Measurements from ENCODE around the gene CDCA8. TPM values are rescaled to one million over a fixed set of nuclear protein-coding genes. Genes with fewer than 3 reads are reported as not detected.
A peak's percentile ranks its signal among the peaks of the same experiment; 100 is the strongest.

CDCA8 gene
- total RNA-seq, 6 experiments from 2014 or later: 0.31 to 2.2 (median 0.76) TPM

GRCh38 chr1:37691497-37692077, 729 bp upstream of the CDCA8 start:
- Histone ChIP-seq H3K4me1 (peaks cover 0 to 24% (median 5%) of the 10 kb centered on the region in 4 donors), H3K27ac (peak overlapping the region; percentile 34 to 62 (median 54)), H3K9me3 (no peaks in the 10 kb centered on the region), H3K27me3 (no peaks in the 10 kb centered on the region), H3K36me3 (peaks cover 0 to 6% (median 0%) of the 10 kb centered on the region in 4 donors), H3K4me3 (peak overlapping the region; percentile 79 to 97 (median 85))
- 3% methylated on average over 12 of the region's 45 CpGs for WGBS (ENCODE audit: insufficient coverage, low coverage, low lambda C conversion rate, missing lambda C conversion rate)
- TF ChIP-seq POLR2A (IDR thresholded peaks at IDR 0.05): no peak
- TF ChIP-seq, protein P1, sequence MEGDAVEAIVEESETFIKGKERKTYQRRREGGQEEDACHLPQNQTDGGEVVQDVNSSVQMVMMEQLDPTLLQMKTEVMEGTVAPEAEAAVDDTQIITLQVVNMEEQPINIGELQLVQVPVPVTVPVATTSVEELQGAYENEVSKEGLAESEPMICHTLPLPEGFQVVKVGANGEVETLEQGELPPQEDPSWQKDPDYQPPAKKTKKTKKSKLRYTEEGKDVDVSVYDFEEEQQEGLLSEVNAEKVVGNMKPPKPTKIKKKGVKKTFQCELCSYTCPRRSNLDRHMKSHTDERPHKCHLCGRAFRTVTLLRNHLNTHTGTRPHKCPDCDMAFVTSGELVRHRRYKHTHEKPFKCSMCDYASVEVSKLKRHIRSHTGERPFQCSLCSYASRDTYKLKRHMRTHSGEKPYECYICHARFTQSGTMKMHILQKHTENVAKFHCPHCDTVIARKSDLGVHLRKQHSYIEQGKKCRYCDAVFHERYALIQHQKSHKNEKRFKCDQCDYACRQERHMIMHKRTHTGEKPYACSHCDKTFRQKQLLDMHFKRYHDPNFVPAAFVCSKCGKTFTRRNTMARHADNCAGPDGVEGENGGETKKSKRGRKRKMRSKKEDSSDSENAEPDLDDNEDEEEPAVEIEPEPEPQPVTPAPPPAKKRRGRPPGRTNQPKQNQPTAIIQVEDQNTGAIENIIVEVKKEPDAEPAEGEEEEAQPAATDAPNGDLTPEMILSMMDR (IDR thresholded peaks at IDR 0.05): peak in 1 of 4 donors; percentile 6
- DNase-seq (peak; percentile 60 to 68 (median 66)), ATAC-seq (peak; percentile 2 to 14 (median 10))
- intact Hi-C loops (cut with DNase I): no loop called here

DNA sequence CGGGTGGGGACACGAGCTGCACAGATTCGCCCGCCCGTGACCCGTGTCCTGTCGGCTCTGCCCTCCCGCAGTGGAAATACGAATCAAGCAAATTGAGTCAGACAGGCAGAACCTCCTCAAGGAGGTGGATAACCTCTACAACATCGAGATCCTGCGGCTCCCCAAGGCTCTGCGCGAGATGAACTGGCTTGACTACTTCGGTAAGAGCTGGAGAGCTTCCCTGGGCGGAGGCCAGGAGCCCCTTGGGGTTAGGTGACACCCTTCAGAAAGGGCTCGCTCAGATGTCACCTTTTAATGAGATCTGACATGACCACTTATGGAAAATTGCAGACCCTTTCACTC, 489 bp downstream of the CDCA8 start:
- Histone ChIP-seq H3K9me3 (no peaks in the 10 kb centered on the region), H3K36me3 (no peaks in the 10 kb centered on the region), H3K27ac (no peak overlapping the region), H3K4me1 (peaks cover 0 to 24% (median 5%) of the 10 kb centered on the region in 4 donors), H3K27me3 (no peaks in the 10 kb centered on the region), H3K4me3 (peak overlapping the region; percentile 79 to 97 (median 85))
- DNase-seq (peak in 1 of 3 donors; percentile 54), ATAC-seq (no peak)
- 3% methylated on average over 16 of the region's 16 CpGs for WGBS (ENCODE audit: insufficient coverage, low coverage, low lambda C conversion rate, missing lambda C conversion rate)
- intact Hi-C loops (cut with DNase I): no loop called here
- TF ChIP-seq, protein P1 (IDR thresholded peaks at IDR 0.05): no peak
- TF ChIP-seq POLR2A (IDR thresholded peaks at IDR 0.05): no peak

GRCh38 chr1:37697090-37697489, 4.8 kb downstream of the CDCA8 start:
- Histone ChIP-seq H3K4me3 (no peak overlapping the region), H3K9me3 (no peaks in the 10 kb centered on the region), H3K36me3 (no peaks in the 10 kb centered on the region), H3K27me3 (no peaks in the 10 kb centered on the region), H3K27ac (no peak overlapping the region), H3K4me1 (no peaks in the 10 kb centered on the region)
- WGBS (ENCODE audit: insufficient coverage, low coverage, low lambda C conversion rate, missing lambda C conversion rate): 90% methylated on average over 2 of the region's 2 CpGs
- TF ChIP-seq, protein P1 (IDR thresholded peaks at IDR 0.05): no peak
- TF ChIP-seq POLR2A (IDR thresholded peaks at IDR 0.05): no peak
- no peak for ATAC-seq
- intact Hi-C loops (cut with DNase I): no loop called here
- DNase-seq: no peak

DNA sequence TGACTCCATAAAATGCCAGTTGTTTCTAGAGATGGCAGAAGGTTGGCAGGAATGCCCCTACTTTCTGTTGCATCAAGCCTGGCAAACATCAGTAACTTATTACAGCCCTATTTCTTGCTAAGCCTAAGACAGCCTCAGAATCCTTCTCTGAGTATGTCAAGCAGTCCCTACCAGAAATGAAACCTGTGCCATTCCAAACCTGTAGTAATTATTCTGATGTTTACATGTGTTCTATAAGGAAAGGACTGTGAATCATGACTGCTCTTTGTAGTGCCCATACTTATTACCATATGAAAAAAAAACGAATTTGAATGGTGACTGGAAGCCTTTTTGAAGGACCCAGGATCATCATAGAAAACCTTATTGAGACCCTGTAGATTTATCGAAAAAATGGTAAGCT, 5.4 kb downstream of the CDCA8 start:
- Histone ChIP-seq H3K27me3 (no peaks in the 10 kb centered on the region), H3K36me3 (no peaks in the 10 kb centered on the region), H3K27ac (no peak overlapping the region), H3K4me3 (no peak overlapping the region), H3K9me3 (no peaks in the 10 kb centered on the region), H3K4me1 (no peaks in the 10 kb centered on the region)
- DNase-seq: no peak
- WGBS (ENCODE audit: insufficient coverage, low coverage, low lambda C conversion rate, missing lambda C conversion rate): 89% methylated on average over 2 of the region's 2 CpGs
- intact Hi-C loops (cut with DNase I): no loop called here
- TF ChIP-seq, protein P1 (IDR thresholded peaks at IDR 0.05): no peak
- TF ChIP-seq POLR2A (IDR thresholded peaks at IDR 0.05): no peak
- no peak for ATAC-seq

All from right lobe of liver (tissue), 6 donors.